Vagina (tissue), 2 donors: ENCODE results near the gene IL1F10.

Experiments
- CTCF ChIP-seq, 3 experiments: fragments of 450-650 bp in 2 of 3; fragments of 200-600 bp in 1 of 3; sonication (generic) in 1 of 3; IDR thresholded peaks; one replicate each; pipeline ENCODE4 v1.5.1; 2017 to 2019; ENCODE audit warnings: antibody characterized with exemption in 3 of 3, mild to moderate bottlenecking in 2 of 3, moderate library complexity in 2 of 3
- POLR2A ChIP-seq, 2 donors: fragments of 450-650 bp; IDR thresholded peaks; one replicate each; pipeline ENCODE4 v1.6.1; 2017; ENCODE audit warnings: antibody characterized with exemption in 2 of 2, mild to moderate bottlenecking in 2 of 2, moderate library complexity in 2 of 2
- POLR2AphosphoS5 ChIP-seq, 2 donors: sonication (generic); formaldehyde crosslinking; IDR thresholded peaks; one replicate each; pipeline ENCODE4 v1.9.0; 2017; ENCODE audit warnings: antibody characterized with exemption in 2 of 2, mild to moderate bottlenecking in 2 of 2, low read depth in 1 of 2; ENCODE audit not compliant: insufficient read depth in 1 of 2

DNA sequence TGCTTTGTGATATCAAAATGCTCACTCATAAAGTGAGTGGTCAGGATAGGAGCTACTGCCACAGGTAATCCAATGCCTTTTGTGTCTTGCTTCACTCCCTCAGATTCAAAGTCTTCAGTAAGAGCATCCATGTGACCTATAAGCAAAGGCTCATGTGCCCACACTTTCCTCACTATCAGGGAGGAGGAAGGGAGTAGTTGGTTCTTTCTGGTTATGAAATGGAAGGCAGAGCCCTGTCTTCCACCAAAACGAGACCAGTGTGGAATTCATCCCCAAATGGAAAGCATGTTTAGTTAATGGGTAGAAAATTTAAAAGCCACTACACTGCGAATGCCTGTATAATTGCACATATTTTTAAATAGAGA is 25.8 kb downstream of the IL1F10 start:
- TF ChIP-seq CTCF (IDR thresholded peaks at IDR 0.05) (no peak), POLR2AphosphoS5 (IDR thresholded peaks at IDR 0.05; ENCODE audit: insufficient read depth in 1 of 2, low read depth in 1 of 2) (no peak), POLR2A (IDR thresholded peaks at IDR 0.05) (no peak)
